ENCODE results near the gene SREBF1.

SREBF1 gene

GRCh38 chr17:17836818-17837379 lies at the start of gene SREBF1:
TSS of gene SREBF1 (minus strand) at chr17:17836986. CDS start at chr17:17836817, 169 bp downstream.
- DNase-seq: peak; percentile 68

GRCh38 chr17:17886226-17886625 lies 49.4 kb upstream of the SREBF1 start:
- DNase-seq: no peak

GRCh38 chr17:17884391-17885357 lies 47.9 kb upstream of the SREBF1 start:
- DNase-seq: no peak

GRCh38 chr17:17883801-17884200 lies 47.0 kb upstream of the SREBF1 start:
- DNase-seq: no peak

- no peak for DNase-seq
These were observed 45.3 kb upstream of the SREBF1 start for GRCh38 chr17:17882082-17882581.

GRCh38 chr17:17880577-17881196 lies 43.9 kb upstream of the SREBF1 start:
- DNase-seq: no peak

- peak; percentile 92 for DNase-seq
These were observed 41.0 kb upstream of the SREBF1 start for GRCh38 chr17:17877529-17878358.

- DNase-seq: peak; percentile 37
These were observed 40.3 kb upstream of the SREBF1 start for GRCh38 chr17:17876959-17877528.

- DNase-seq: peak; percentile 79
These were observed 37.7 kb upstream of the SREBF1 start for GRCh38 chr17:17874478-17874877.

- no peak for DNase-seq
These were observed 36.7 kb upstream of the SREBF1 start for GRCh38 chr17:17873450-17873991.

GRCh38 chr17:17872547-17873345 lies 36.0 kb upstream of the SREBF1 start:
- no peak for DNase-seq

- DNase-seq: no peak
These were observed 35.1 kb upstream of the SREBF1 start for GRCh38 chr17:17871913-17872312.

- DNase-seq: no peak
These were observed 33.5 kb upstream of the SREBF1 start for GRCh38 chr17:17870247-17870646.

- peak; percentile 53 for DNase-seq
These were observed 32.1 kb upstream of the SREBF1 start for GRCh38 chr17:17868641-17869522.

- no peak for DNase-seq
These were observed 30.1 kb upstream of the SREBF1 start for GRCh38 chr17:17866897-17867296.

GRCh38 chr17:17866425-17866824 lies 29.6 kb upstream of the SREBF1 start:
- no peak for DNase-seq

GRCh38 chr17:17865035-17865434 lies 28.2 kb upstream of the SREBF1 start:
- DNase-seq: no peak

GRCh38 chr17:17860766-17861107 lies 24.0 kb upstream of the SREBF1 start:
- no peak for DNase-seq

- peak; percentile 49 for DNase-seq
These were observed 23.4 kb upstream of the SREBF1 start for GRCh38 chr17:17859909-17860765.

All from fibroblast of skin of right biceps (primary cell).